Esophagus mucosa (tissue), 1 donor: ENCODE data around the gene SF3A2. TPM values are rescaled to one million over a fixed set of nuclear protein-coding genes. Genes with fewer than 3 reads are reported as not detected.
"Not testable (repeated sequence)": the region's sequence is repeated elsewhere in the genome, so short reads cannot be mapped to it uniquely, and the experiment has no call there.

Experiments
- ATAC-seq: fragments of 200-7000 bp; cut with Tn5 transposase; one replicate; pipeline ENCODE4 v1.9.1; 2020
- total RNA-seq: library from RNA; stranded (reverse); gene quantifications from one replicate; pipeline ENCODE4 v1.2.4, GENCODE V29; 2023
- donor health status: DM: yes; HTN: yes; CAD: no.

The SF3A2 gene
- total RNA-seq, 1 donor from 2014 or later: 45.4 TPM

DNA sequence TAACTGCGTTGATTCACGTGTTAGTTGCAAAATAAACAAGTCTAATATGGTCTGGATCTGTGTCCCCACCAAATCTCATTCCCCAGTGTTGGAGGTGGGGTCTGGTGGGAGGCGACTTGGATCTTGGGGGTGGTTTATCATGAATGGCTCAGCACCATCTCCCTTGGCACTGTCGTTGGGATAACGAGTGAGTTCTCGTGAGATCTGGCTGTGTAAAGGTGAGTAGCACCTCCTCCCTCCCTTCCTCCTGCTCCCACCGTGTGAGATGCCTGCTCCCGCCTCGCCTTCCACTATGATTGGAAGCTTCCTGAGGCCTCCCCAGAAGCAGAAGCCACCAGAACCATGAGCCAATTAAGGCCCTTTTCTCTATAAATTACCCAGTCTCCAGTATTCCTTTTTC lies 40.5 kb downstream of the SF3A2 start:
- no peak for ATAC-seq

DNA sequence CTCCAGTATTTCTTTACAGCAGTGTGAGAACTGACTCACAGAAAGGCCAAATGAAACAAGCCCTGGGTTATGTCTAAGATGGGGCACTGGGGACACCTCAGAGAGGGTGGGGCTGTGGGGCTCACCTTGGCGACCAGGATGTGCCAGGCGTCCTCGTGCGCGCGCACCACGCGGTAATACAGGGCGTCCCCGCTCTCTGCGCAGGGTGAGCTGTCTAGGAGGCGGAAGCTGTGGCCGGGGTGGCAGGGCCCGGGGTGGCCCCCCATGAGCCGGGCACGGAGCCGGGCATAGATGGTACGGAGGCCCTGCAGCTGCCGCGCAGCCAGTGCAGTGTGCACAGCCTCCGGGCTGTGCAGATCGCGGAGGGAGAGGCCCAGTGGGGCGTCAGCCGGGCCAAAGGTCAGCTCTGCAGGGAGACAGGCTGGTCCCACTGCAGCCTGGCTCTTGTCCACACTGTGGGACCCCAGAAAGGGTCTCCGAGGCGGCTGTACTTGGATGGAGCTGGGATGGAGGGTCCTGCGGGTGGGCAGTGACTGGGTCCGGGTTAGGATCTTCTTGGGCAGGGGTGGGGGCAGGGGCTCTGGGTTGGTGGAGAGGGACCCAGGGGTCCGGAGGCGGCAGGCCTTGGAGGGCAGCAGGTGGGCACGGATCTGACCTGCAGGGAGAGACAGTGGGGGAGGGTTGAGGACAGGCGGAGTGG lies 42.0 kb downstream of the SF3A2 start:
- ATAC-seq: no peak

DNA sequence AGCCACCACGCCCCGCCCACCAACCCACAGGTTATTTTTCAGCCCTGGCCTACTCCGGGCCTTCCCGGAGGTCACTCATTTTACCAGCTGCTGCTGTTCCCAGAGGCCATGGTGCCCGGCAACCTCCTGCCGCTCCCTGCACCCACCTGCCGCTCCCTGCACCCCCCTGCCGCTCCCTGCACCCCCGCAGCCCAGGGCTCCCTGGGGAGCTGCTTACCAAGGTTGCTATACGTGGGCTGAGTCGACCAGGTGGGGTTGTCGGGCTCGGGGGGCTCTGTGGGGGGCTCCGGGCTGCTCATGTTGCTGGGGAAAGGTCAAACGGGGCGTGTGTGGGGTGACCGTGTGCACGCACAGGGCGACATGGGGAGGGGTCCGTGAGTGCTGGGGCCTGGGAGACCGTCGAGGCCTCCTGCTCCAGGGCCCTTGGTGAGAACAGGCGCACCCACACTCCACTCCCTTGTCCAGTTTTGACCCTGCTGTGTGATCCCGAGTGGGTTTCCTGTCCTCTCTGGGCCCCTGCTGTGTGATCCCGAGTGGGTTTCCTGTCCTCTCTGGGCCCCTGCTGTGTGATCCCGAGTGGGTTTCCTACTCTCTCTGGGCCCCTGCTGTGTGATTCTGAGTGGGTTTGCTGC lies 44.1 kb downstream of the SF3A2 start:
- ATAC-seq: no peak

DNA sequence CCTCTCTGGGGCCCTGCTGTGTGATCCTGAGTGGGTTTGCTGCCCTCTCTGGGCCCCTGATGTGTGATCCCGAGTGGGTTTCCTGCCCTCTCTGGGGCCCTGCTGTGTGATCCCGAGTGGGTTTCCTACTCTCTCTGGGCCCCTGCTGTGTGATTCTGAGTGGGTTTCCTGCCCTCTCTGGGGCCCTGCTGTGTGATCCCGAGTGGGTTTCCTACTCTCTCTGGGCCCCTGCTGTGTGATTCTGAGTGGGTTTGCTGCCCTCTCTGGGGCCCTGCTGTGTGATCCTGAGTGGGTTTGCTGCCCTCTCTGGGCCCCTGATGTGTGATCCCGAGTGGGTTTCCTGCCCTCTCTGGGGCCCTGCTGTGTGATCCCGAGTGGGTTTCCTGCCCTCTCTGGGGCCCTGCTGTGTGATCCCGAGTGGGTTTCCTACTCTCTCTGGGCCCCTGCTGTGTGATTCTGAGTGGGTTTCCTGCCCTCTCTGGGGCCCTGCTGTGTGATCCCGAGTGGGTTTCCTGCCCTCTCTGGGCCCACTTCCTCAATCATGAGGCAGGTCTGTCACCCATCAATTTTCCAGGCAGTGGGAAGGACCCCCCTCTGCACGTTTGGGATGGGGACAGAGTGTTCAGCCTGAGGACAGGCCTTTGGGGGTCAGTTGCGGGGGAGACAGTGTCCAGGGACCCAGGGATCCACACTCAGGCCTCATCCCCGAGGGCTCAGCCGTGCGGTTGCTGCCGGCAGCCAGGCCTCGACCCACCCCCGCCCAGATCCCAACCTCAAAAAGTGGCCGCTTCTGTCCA lies 44.8 kb downstream of the SF3A2 start:
- not testable (repeated sequence) for ATAC-seq

DNA sequence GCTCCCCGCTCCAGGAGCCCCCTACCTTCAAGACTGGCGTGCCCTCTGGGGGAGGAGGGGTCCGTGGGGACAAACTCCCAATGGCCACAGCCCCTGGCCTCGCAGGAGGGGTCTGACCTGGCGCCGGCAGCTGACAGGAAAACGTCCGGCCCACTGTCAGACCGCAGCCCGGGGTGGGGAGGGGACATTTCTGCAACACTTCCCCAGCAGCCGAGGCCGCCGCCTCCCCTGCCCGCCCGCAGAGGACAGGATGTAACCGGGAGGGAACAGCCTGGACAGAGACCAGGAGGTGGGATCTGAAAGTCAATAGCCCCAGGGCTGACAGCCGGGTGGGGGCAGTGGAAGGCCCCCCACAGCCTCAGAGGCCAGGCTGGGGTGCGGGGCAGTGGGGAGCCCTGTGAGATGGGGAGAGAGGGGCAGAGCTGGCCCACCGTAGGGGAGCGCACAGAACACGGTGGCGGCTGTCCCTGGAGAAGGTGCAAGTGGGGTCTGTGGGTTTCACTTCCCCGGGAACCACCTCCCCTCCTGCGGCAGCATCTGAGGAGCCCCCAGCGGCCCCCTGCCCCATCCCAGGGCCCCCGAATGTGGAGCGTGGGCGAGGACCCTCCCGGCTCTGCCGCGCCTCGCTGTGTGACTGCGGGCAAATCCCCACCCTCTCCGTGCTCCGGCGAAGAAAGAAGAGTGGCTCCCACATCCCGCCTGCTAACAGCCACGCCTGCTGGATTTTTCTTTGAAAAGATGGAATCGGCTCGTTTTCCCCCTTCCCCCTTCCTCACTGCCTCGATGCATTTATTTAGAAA lies 45.6 kb downstream of the SF3A2 start, which contains the start of gene PEAK3:
TSS of gene PEAK3 (minus strand) at position 114 of the 800 bp plus-strand sequence. CDS start 1,244 bp downstream, outside the sequence.
- ATAC-seq: peak; percentile 28

DNA sequence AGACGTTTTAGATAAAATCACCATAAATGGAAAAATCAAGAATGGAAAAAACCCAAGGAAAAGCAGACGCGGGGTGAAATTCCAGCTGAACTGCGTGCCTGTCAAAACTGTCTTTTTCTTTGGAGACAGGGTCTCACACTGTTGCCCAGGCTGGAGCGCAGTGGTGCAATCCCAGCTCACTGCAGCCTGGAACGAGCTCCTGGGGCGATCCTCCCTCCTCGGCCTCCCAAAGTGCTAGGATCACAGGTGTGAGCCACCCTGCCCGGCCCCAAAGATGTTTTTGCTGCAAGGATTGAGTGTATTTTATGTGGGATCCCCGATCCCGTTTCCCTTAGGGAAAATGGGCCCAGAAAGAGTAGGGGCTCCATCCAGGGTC lies 46.2 kb downstream of the SF3A2 start:
- ATAC-seq: no peak

DNA sequence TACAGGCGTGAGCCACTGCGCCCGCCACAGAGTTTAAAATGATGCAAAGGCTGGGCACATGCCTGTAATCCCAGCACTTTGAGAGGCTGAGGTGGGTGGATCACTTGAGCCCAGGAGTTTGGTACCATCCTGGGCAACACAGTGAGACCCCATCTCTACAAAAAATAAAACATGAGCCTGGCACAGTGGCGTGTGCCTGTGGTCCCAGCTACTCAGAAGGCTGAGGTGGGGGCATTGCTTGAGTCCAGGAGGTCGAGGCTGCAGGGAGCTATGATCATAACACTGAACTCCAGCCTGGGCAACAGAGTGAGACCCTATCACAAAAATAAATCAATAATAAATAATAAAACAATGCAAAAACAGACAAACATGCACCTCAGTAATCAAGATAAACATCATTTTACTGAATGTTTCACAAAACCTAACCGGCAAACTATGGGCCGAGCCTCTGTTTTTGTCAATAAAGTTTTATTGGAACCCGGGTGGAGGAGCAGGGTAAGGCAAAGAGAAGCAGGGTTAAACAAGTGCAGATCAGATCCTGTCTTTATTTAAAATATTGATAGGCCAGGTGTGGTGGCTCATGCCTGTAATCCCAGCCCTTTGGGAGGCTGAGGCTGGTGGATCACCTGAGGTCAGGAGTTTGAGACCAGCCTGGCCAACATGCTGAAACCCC lies 47.3 kb downstream of the SF3A2 start:
- no peak for ATAC-seq

DNA sequence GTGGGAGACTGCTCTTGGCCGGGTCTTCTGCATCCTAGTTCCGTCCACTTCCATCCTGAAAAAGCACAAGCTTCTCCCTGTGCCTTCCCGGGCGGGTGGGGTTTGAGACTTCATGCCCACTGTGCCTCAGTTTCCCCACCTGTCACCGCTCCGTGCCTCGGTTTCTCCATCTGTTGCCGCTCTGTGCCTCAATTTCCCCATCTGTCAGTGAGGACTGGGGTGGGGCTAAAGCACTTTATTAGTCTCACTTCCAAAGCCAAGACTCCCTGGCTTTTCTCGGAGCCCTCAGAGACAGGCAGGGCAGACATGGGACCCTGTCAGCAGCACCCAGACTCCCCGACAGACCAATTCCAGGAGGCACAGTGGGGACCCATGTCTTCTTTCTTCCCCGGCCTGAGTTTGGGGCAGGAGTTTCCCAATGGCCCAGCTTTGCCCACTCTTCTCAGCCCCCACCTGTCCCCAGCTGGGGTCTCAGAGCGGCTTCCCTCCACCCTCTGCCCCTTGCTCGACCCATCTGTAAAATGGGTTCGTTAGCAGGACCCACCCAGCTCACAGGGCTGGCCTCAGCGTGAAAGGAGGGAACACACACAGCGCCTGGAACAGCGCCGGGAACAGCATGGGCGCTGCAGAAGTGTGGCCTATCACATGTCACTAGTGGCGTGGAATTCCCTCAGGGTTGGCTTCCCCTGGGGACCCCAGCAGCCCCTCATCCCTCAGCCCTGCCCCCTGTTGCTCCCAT lies 49.9 kb downstream of the SF3A2 start:
- ATAC-seq: no peak

DNA sequence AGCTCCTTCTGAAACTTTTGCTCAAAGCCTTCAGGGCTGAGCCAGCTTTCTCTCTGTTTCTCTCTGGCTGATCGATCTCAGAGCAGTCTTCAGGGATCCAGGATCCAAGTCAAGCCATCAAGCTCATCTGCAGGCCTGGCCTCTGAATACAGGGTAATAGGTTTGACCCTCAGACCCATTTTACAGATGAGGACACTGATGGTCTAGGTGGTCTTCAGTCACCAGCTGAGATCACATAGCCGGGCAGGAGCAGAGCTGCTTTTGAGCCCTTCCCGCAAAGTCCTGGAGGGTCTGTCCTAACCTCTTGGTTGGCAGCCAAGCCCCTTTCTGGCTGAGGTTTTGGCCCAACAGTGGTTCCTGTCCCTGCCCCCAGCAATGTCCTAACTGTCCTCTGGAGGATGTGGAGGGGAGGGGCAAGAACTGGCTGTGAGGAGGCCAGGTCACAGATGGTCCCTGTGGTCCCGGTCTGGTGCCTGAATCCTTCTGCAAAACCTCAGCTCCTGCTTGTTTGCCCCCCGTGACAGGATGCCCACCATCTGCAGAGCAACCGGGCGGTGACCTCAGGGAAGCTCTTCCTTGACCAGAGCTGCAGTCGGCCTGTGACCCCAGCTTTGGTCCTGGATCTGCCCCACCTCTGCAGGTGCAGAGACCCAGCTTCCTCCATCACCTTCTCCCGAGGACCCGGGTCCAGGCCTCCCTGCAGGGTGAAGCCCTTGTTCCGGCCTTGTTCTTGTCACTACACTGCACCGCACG lies 51.1 kb downstream of the SF3A2 start:
- no peak for ATAC-seq

DNA sequence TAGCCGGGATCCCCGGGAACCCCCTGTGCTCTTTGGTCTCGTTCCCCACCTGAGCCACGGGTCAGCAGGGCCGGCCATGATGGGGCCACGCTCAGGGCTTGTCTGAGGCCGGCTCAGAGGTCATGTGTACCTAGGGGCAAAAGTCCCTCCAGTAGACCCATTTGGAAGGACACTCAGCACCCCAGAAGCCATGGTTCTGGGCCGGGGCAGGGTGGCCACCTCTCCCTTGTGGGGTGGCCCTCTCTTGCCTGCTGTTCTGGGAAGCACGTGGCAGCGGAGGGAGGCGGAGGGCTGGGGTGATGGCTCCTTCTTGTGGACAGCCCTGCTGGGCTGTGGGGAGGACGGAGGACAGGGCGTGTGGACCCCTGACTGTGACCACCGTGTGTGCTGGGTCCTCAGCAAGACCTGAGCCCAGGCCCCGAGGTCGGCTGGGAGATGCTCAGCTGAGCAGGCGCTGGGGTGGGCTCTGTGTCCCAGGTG lies 51.8 kb downstream of the SF3A2 start:
- no peak for ATAC-seq

DNA sequence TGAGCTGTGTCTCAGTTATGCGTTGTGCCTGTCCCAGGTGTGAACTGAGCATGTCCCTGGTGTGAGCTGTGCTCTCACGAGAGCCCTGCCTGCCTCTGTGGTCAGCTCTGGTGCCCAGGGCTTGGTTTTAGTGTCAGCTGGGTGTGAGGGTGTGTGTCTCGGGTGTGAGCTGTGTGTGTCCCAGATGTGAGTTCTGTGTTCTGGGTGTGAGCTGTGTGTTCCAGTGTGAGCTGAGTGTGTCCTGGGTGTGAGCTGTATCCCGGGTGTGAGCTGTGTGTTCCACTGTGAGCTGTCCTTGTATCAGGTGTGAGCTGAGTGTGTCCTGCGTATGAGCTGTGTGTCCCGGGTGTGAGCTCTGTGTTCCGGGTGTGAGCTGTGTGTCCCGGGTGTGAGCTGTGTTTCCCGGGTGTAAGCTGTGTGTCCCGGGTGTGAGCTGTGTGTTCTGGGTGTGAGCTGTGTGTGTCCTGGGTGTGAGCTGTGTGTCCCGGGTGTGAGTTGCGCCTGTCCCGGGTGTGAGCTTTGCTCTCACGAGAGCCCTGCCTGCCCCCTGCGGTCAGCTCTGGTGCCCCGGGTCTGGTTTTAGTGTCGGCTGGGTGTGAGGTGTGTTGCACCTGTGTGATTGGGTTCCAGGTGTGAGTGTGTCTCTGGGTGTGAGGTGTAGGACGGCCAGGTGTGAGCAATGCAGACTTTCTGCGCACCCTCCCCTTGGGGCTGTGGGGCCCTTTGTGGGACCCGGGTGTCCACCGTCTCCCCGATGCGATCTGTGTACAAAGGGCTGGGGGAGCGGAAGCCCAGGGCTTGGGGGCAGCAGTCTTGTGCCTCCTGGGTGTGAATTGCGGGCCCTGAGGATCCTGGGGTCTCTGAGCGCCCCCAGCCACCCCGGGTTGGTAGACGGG lies 52.4 kb downstream of the SF3A2 start:
- peak; percentile 4 for ATAC-seq

DNA sequence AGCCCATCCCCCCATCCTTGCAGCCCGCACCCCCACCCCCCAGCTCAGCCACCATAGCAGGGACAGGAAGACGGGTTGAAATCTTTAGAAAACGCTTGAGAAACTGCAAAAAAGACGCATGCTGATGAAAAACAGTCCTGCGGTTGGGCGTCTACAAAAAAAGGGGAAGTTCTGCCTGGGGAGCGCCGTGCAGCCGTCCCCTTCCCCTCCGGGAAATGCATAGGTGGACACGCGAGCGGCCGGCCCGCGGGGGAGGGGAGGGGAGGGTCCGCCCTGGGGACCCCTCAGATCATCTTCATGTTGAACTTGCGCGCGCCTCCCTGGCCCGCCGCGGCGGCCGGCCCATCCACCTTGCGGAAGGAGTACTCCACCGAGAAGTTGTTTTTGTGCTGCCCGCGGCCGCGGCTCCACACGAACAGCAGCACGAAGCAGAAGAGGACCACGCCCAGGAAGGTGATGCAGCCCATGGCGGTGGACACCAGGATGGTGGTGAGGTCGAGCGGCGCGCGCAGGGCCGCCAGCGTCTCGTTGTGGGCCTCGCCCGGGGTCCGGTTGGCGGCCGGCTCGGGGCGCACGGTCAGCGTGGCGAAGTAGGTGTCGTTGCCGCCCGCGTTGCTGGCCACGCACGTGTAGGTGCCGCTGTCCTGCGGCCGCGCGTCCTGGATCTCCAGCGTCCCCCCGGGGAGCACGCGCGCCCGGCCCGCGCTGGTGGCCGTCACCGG lies 53.3 kb downstream of the SF3A2 start:
- peak; percentile 36 for ATAC-seq

DNA sequence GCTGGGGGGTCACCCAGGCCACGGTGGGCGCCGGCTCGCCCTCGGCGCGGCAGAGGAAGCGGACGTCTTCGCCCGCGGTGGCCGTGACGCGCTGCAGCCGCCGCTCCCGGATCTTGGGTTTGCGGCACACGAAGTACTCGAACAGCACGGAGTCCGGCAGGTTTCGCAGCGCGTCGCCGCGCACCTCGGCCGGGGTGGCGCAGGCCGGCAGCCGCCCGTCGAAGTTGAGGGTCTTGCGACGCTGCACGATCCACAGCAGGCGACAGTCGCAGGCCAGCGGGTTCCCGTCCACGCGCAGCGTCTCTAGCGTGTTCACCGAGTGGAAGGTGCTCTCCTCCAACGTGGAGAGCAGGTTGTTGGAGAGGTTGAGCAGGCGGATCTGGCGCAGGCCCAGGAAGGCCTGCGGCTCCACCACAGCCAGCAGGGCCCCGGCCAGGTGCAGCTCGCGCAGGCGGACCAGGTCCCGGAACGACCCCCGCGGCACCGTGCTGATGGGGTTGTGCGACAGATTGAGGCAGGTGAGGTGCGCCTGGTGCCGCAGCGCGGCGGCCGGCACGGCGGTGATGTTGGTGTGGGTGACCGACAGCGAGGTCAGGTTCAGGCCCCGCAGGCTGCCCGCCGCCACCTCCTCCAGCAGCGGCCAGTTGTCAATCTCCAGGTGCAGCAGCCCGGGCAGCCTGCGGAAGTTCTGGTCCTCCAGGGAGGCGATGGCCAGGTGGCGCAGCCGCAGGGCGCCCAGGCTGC lies 54.0 kb downstream of the SF3A2 start:
- ATAC-seq: no peak

DNA sequence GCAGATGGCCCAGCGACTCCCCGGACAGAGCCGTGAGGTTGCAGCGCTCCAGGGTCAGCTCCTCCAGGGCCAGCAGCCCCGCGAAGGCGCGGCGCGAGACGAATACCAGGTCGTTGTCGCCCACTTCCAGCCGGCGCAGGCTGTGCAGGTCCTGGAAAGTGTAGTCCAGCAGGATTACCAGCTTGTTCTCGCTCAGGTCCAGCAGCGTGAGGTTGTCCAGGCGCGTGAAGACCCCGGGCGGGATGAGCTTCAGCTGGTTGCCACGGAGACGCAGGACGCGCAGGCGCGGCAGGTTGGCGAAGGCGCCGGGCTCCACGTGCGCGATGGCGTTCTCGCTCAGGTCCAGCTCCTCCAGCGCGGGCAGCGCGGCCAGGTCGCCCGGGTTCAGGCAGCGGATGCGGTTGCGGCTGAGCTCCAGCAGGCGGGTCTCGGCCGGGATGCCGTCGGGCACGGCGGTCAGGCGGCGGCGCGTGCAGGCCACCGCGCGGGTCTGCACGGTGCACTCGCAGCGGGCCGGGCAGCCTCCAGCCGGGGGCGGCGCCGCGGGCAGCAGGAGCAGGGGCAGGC lies 54.6 kb downstream of the SF3A2 start:
- ATAC-seq: no peak

DNA sequence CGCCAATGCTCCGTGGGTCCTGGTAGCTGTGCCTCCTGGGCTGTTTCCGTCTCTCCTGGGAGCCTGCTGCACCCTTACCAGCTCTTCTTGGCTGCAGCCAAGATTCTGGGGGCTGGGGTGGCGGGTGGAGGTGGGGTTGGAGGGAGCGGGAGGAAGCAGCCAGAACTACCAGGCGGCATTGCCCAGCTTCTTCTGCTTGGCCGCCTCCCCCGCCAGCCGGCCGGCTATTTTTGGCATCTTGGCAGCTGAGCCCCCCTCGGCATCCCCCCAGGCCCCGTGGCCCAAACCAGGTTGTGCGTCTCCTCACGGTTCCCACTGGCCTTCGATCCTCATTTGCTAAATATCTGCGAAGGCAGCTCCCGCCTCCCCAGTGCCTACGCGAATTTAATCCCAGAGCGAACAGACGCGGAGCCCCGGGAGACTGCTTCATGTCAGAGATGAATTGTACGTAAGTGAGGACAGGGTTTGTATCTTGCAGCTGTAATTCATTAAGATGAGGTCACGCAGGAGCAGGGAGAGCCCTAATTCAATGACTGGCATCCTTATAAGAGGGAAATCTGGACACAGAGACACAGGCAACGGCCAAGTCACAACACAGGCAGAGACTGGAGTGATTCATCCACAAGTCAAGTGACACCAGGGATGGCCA lies 58.2 kb downstream of the SF3A2 start:
- ATAC-seq: peak; percentile 19

DNA sequence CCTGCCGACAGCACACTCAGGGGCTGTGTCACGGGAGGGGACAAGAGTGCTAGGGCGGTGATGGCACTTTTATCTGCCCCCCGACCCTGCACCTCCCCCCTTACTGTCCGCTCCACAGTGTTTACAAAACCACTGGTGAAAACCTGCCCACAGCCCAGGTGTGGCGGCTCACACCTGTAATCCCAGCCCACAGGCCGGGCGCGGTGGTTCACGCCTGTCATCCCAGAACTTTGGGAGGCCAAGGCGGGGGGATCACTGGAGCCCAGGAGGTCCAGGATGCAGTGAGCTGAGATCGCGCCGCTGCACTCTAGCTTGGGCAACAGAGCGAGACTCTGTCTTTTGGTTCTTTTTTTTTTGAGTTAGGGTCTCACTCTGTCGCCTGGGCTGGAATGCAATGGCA lies 59.5 kb downstream of the SF3A2 start:
- ATAC-seq: no peak
